ENCODE measurements around the gene ANGPT4.
"Not testable (repeated sequence)": the region's sequence is repeated elsewhere in the genome, so short reads cannot be mapped to it uniquely, and the experiment has no call there.

Gene ANGPT4

GRCh38 chr20:910870-911770 lies 5.0 kb downstream of the ANGPT4 start:
- no peak for DNase-seq (ENCODE audit: low read depth)
- H3K4me3 ChIP-seq (ENCODE audit: low read depth, low read length): no peak overlapping the region

GRCh38 chr20:910132-910869 lies 5.8 kb downstream of the ANGPT4 start:
- DNase-seq (ENCODE audit: low read depth): no peak
- H3K4me3 ChIP-seq (ENCODE audit: low read depth, low read length): no peak overlapping the region

GRCh38 chr20:909641-910040 lies 6.5 kb downstream of the ANGPT4 start:
- no peak for DNase-seq (ENCODE audit: low read depth)

GRCh38 chr20:906703-907270 lies 9.3 kb downstream of the ANGPT4 start:
- no peak for DNase-seq (ENCODE audit: low read depth)
- H3K4me3 ChIP-seq (ENCODE audit: low read depth, low read length): no peak overlapping the region

More at GRCh38 chr20:909641-910040, 6.5 kb downstream of the ANGPT4 start:
- H3K4me3 ChIP-seq (ENCODE audit: low read depth, low read length): no peak overlapping the region

- no peak for DNase-seq (ENCODE audit: low read depth)
- H3K4me3 ChIP-seq (ENCODE audit: low read depth, low read length): no peak overlapping the region
Observed at GRCh38 chr20:906001-906520, 10.1 kb downstream of the ANGPT4 start.

GRCh38 chr20:905396-905961 lies 10.7 kb downstream of the ANGPT4 start:
- no peak for DNase-seq (ENCODE audit: low read depth)
- H3K4me3 ChIP-seq (ENCODE audit: low read depth, low read length): no peak overlapping the region

- no peak for DNase-seq (ENCODE audit: low read depth)
- H3K4me3 ChIP-seq (ENCODE audit: low read depth, low read length): no peak overlapping the region
Observed at GRCh38 chr20:904039-904545, 12.0 kb downstream of the ANGPT4 start.

GRCh38 chr20:897436-897835 lies 18.7 kb downstream of the ANGPT4 start:
- H3K4me3 ChIP-seq (ENCODE audit: low read depth, low read length); DNase-seq (ENCODE audit: low read depth): not testable (repeated sequence)

GRCh38 chr20:896501-897025 lies 19.6 kb downstream of the ANGPT4 start:
- DNase-seq (ENCODE audit: low read depth): no peak
- no peak overlapping the region for H3K4me3 ChIP-seq (ENCODE audit: low read depth, low read length)

GRCh38 chr20:892371-892770 lies 23.8 kb downstream of the ANGPT4 start:
- H3K4me3 ChIP-seq (ENCODE audit: low read depth, low read length); DNase-seq (ENCODE audit: low read depth): not testable (repeated sequence)

- no peak for DNase-seq (ENCODE audit: low read depth)
- H3K4me3 ChIP-seq (ENCODE audit: low read depth, low read length): no peak overlapping the region
Observed at GRCh38 chr20:891706-892080, 24.4 kb downstream of the ANGPT4 start.

GRCh38 chr20:891058-891705 lies 25.0 kb downstream of the ANGPT4 start:
- H3K4me3 ChIP-seq (ENCODE audit: low read depth, low read length): no peak overlapping the region
- DNase-seq (ENCODE audit: low read depth): no peak

- no peak for DNase-seq (ENCODE audit: low read depth)
- H3K4me3 ChIP-seq (ENCODE audit: low read depth, low read length): no peak overlapping the region
Observed at GRCh38 chr20:890666-891057, 25.5 kb downstream of the ANGPT4 start.

GRCh38 chr20:889932-890463 lies 26.1 kb downstream of the ANGPT4 start:
- no peak overlapping the region for H3K4me3 ChIP-seq (ENCODE audit: low read depth, low read length)
- no peak for DNase-seq (ENCODE audit: low read depth)

GRCh38 chr20:889106-889505 lies 27.0 kb downstream of the ANGPT4 start:
- H3K4me3 ChIP-seq (ENCODE audit: low read depth, low read length): no peak overlapping the region
- DNase-seq (ENCODE audit: low read depth): no peak

GRCh38 chr20:888057-888456 lies 28.1 kb downstream of the ANGPT4 start:
- no peak overlapping the region for H3K4me3 ChIP-seq (ENCODE audit: low read depth, low read length)
- DNase-seq (ENCODE audit: low read depth): no peak

GRCh38 chr20:887137-887536 lies 29.0 kb downstream of the ANGPT4 start:
- H3K4me3 ChIP-seq (ENCODE audit: low read depth, low read length): no peak overlapping the region
- DNase-seq (ENCODE audit: low read depth): no peak

All from skeletal muscle cell (primary cell).